HG03521 (cell line): ENCODE data around the gene CYSRT1.

ENCODE experiments used
- ATAC-seq: cut with Tn5 transposase; IDR thresholded peaks from one replicate; pipeline ENCODE4 v1.9.1; 2021; ENCODE audit warnings: mild to moderate bottlenecking, moderate library complexity; ENCODE audit not compliant: unreplicated experiment

The CYSRT1 gene

DNA sequence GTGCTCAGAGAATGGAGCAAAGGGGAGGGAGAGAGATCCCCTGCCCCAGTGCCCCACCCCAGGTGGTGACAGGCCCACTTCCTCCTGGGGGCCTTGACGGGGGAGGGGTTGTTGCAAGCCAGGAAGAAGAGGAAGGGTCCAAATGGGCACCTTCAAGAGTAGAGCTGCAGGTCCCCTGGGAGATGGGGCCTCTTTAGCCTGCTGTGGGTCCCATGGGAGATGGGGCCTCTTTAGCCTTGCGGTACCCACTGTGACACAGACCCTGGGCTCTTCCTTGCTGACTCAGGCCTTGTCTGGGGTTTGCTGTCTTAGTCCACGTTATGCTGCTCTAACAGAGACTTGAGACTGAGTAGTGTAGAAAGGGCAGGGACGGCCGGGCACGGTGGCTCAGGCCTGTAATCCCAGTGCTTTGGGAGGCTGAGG is 43.0 kb downstream of the CYSRT1 start:
- no peak for ATAC-seq

DNA sequence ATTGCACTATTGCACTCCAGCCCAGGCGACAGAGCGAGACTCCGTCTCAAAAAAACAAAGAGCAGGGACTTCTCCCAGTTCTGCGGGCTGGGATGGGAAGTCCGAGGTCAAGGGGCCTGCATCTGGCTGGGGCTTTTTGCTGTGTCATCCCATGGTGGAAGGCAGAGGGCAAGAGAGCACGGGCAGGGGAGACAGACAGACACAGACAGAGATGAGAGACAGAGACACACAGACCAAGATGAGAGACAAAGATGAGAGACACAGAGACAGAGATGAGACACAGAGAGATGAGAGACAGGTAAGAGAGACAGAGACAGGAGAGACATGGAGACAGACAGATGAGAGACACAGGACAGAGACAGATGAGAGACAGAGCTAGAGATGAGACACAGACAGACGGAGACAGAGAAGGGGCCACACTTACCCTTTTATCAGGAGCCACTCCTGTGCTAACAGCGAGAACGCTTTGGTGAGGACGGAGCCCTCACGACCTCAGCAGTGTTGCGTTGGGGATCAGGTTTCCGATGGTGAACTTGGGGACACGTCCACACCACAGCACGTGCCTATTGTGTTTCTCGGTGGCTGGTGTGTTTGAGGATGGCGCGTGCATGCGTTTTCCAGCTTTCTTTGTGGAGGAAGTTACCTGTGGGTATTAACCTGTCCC is 43.7 kb downstream of the CYSRT1 start:
- ATAC-seq: no peak

DNA sequence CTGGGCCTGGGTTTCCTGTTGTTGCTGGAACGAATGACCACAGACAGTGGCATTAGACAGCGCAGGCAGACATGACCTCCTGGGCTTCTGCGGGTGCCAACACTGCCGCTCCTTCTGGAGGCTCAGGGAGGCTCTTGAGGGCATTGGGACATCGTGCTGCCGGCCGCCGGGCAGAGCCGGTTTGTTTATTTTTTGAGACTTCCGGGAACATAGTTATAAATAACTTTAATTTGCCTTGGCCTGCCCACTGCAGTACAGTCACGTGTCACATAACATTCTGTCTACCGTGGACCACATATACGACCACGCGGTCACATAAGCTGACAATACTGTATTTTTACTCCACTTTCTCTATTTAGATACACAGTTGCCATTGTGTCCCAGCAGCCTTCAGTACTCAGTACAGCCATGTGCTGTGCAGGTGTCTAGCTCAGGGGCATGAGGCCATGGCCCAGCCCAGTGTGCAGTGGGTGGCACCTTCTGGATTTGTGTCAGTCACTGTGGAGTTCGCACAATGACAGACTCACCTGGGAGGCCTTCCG is 44.3 kb downstream of the CYSRT1 start:
- ATAC-seq: no peak

DNA sequence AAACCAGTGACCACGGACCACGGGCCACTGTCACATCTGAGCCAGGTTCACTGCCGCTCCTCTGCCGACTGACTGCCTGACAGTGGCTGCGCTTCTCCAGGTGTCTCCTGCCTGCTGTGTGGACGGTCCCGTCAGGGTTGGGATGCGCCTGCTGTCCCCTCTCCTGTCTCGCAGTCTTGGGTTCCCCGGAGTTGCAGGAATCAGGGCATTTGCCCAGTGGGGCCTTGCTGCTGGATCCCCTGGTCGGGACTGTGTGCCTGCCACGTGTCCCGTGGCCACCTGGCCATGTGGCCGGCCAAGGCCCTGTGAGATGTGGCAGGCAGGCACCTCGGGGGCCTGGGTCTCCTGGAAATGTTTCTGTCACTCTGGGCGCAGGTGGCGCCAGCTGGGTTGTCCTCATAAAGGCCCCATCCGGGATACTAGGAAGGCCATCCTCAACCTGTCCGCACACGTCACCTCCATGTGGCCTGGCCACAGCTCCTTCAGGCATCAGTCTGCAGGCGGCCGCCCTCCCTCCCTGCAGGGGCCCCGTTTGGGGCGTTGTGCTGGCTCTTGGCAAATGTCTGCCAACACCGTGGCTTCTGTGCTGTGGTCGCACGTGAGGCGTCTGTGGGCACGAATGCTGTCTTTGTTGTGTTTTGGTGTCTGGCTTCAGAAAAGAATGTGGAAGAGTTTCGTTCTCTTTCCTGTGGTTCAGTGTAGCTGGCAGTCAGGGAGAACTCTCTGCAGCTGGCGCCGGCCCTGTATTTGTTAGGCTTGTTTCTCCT is 46.1 kb downstream of the CYSRT1 start:
- ATAC-seq: no peak

DNA sequence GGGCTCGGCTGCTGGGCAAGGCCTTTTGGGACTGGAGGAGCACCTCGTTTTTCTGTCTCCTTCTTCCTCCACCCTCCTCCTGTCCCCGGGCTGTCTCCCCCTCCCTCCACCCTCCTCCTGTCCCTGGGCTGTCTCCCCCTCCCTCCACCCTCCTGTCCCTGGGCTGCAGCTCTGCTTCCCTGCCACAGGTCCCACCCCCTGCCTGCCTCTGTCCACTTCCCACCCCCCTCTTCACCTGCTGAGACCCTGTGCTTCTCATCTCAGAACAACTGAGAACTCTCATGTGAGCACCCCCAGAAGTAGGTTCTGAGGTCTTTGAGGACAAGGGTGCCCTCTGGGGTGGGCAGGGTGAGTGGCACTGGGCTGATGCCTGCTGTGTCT is 46.7 kb downstream of the CYSRT1 start:
- ATAC-seq: no peak

DNA sequence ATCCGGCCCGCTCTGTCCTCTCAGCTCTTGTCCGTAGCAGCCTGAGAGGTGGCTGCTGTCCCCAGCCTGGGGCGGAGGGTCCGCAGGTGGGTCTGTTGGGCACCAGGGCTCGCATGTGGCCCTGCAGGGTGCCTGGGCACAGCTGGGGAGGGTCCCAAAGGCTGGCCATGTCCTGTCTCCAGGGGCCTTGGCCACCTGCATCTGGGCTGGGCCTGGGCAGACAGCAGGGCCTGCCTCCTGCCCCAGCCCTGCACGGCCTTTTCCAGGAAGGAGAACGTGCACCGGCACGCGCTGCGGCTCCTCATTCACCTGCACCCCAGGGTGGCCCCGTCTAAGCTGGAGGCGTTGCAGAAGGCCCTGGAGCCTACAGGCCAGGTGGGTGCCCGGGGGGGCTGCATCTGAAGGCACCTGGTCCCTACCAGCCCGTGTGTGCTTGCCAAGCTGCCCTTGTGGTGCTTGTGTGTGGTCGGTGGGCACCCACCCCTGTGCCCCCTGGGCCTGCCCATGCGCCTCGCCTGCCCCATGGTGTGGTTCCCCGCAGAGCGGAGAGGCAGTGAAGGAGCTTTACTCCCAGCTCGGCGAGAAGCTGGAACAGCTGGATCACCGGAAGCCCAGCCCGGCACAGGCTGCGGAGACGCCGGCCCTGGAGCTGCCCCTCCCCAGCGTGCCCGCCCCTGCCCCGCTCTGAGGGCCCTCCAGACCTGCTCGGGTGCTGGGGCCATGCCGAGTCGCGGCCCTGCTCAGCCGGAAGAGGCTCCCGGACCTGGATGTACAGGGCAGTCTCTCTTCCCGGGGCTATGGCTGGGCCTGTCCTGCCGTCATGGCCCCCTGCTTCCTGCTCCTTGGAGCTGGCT is 47.5 kb downstream of the CYSRT1 start:
- ATAC-seq: no peak

DNA sequence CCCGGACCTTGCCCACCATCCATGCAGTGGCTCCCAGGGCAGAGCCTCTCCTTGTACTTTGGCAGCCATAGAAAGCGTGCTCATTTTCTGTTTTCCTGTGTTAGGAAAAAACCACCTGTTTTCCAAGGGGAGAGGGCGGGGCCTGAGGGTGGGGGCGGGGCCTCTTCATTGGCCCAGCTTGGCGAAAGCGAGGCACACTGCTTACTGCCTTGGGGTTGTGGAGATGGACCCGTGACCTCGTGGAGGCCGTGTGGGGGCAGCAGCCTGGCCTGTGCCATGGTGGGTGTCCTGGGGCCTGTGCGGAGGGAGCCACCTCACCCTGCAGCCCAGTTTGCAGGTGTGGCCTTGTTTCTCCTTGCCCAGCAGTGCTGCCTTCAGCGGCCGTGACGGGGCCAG is 48.1 kb downstream of the CYSRT1 start:
- no peak for ATAC-seq

DNA sequence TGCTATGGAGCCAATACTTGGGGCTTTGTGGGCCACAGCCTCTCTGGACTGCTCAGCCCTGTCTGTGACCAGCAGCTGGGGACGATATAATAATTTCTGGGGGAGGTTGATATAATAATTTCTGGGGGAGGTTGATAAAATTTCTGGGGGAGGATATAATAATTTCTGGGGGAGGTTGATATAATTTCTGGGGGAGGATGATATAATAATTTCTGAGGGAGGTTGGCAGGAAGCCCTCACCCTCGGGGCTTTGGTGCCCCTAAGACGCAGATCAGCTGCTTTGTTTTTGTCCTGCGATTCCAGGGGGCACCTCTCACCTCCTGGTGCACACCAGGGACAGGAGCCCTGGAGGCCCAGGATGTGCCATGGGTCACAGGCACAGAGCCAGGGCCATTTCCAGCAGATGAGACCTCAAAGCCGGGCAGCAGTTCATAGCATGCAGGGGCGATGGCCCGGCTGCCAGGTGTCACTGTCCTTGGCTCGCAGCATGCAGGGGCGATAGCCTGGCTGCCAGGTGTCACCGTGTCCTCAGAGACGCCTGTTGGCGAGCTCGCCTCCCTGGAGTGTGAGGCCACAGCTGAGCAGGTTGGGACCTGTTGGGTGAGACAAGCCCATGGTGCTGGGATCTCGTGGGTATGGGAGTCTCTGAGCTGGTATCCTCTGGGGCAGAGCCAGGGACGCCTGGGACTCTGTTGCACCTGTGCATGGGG is 48.8 kb downstream of the CYSRT1 start:
- no peak for ATAC-seq

DNA sequence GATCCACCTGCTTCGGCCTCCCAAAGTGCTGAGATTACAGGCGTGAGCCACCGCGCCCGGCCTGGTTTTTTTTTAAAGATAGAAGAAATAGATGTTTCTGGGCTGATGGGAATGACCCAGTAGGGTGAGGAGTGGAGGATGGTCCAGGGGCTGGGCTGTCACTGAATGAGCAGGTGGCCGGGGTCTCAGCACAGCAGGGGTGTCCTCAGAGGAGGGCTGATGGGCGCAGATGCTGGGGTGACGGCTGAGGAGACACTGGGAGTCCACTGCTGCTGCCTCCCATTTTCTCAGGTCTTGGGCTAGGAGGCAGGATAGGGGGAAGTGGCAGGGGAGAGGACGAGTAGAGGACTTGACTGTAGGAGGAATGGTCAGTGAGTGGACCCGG is 50.2 kb downstream of the CYSRT1 start:
- ATAC-seq: no peak
